ENCODE results near the gene DAAM2.
A peak's percentile ranks its signal among the peaks of the same experiment; 100 is the strongest.

The DAAM2 gene

DNA sequence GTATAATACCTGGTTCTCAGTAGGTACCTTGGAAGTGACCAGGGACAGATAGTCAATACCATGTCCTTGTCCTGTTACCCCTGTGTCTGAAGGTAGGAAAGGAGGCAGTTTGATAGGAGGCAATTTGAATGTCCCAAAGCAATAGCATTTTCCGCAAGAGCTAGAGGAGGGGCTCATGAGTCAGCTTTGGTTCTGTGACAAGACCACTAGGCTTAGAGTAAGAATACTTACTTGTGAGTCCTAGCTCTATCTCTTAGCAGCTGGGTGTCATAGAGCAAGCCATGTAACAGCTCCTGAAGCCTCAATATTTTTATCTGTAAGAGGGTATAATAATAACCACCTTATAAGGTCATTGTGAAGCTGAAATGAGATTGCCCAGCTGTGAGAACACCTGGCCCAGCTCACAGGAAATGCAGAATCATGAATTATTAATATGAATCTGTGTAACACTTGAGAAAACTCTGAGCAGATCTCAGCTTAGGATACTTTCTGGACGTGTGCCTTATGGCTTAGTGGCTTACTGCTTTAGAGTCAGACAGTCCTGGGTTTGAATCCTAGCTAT lies 58.6 kb downstream of the DAAM2 start:
- no peak for DNase-seq

- no peak for DNase-seq
Measured at GRCh38 chr6:39851331-39851730, 59.2 kb downstream of the DAAM2 start.

GRCh38 chr6:39852324-39852723 lies 60.1 kb downstream of the DAAM2 start:
- no peak for DNase-seq

DNA sequence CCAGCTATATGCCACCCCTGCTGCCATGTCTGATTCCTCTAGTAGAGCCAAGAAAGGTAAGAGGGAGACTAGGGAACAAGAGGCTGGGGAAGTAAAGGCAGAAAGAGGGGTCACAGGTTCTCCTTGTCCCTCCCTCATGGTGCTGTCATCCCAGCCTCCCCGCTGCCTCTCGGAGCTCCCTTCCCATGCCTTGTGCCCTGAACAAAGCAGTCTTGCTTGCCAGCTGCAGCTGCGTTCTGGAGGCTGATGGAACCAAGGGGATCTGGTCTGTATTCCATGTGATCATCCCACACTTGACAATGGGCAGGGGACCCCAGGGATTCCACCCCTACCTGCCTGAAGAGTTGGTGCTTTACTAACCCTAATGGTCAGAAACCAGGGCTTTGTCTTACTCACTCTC lies 61.4 kb downstream of the DAAM2 start:
- no peak for DNase-seq

GRCh38 chr6:39855356-39855995 lies 63.3 kb downstream of the DAAM2 start:
- DNase-seq = no peak

DNA sequence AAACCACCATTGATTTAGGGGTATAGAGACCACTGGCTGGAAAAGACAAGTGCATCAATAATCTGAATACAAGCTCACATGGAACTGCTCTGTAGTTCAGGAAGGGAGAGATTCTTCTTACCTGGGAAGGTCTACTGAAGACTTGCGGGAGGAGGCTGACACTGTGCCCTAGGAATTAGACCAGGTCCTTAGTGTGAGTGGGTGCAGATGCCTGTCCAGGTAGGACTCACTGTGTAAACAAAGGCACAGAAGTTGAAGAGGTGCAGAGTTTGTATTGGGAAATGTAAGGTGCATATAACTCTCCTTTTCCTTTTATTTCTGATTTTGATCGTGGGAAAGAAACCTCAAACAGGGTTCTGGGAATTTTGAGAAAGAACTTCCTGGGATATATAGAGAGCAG lies 66.8 kb downstream of the DAAM2 start:
- DNase-seq = no peak

GRCh38 chr6:39861663-39862062 lies 69.5 kb downstream of the DAAM2 start:
- no peak for DNase-seq

DNA sequence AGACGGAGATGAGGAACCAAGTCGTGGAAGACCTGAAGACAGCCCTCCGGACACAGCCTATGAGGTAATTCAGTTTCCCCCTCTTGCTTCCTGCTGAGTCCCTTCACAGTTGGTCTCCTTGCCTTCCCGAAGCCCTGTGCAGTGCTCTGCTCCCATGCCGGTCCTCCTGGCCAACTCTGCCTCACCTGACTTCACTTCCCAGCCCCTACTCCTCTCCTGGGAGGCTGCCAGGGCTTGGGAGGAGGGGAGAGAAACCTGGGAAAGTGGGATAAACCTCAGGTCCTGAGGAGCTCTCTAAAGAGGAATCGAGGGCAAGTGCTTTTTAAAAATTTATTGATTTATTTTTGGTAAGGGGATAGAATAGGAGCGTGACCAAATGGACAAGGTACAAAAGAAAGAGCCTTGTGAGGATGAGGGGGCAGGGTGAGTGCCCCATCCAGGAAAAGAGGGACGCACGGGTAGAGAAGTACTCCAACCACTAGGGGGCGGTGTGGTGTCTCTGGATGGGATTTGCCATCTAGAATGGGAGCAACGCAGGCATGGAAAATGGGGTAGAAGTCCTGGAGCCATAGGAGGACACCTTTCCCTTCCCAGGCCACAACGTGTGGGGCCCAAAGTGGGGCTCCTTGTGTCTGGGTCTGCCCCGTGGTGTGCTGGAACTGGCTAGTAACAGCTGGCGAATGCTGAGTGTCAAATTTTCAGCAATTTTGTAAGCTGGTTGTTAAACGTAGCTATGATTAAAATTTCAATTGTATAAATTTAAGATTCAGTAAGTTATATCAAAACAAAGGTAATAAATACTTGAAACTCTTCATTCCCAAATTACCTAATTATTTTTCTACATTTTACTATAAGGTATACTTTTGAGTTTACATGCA lies 73.1 kb downstream of the DAAM2 start:
- DNase-seq = no peak

DNA sequence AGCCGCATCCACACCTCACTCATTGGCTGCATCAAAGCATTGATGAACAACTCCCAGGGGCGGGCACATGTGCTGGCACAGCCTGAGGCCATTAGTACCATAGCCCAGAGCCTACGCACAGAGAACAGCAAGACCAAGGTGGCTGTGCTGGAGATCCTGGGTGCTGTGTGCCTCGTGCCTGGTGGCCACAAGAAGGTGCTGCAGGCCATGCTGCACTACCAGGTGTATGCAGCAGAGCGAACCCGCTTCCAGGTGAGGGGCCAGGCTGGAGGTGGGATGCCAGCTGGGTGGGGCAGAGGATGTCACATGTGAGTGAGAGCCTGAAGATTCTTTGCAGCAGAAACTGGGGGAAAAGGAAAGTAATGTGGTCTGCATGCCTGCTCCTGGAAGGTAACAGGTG lies 75.4 kb downstream of the DAAM2 start:
- DNase-seq = no peak

DNA sequence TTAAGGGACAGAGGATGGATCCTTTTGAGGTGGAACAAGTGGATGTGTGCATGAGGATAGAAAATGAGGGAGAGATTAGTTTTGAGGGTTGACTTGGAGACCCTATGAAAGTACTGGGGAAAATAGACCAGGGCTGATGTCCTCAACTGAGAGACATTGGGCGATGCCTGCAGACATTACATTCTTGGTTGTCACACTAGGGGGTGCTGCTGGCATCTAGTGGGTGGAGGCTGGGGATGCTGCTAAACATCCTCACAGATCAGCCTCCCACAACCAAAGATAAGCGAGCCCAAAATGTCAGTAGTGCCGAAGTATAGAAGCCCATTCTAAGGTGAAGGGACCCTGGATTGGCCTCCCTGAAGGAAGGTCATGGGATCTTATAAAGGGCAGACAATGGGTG lies 78.8 kb downstream of the DAAM2 start:
- no peak for DNase-seq

- no peak for DNase-seq
Measured at GRCh38 chr6:39873439-39873838, 81.3 kb downstream of the DAAM2 start.

DNA sequence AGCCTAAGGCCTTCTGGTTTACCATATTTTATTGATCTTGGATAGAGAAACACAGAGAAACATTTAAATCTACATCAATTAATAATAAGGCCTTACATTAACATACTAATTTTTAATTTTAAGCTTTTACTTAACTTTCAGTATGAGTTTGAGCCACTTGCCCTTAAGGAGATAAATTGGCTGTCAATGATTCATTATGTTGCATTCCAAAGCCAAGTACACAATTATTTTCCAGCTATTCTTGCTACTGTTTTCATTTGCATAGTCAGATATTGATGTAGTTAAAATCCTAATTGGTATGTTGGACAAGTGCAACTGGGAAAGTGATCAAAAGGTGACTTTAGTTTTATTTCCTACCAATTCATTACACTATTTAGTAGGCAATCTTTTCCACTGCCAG lies 83.9 kb downstream of the DAAM2 start:
- DNase-seq = no peak

DNA sequence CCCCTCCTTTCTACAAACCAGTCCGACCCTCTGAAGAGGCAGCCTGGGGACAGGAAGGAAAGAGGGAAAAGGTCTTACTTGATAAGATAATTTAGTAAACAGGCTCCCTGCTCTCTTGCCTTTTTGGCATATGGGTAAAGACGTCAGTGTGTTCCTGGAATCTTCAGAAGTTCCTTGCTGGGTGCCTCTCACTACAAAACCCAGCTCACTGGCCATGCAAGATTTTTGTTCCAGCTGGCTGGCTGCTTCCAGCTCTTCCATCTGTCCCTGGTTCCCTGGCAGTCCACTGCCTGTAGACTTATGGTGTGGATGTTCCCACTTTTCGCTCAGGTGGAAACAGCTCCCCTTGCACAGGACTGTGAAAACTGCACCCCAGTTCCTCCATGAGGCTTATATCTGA lies 84.7 kb downstream of the DAAM2 start:
- no peak for DNase-seq

- DNase-seq = no peak
Measured at GRCh38 chr6:39879535-39879934, 87.4 kb downstream of the DAAM2 start.

DNA sequence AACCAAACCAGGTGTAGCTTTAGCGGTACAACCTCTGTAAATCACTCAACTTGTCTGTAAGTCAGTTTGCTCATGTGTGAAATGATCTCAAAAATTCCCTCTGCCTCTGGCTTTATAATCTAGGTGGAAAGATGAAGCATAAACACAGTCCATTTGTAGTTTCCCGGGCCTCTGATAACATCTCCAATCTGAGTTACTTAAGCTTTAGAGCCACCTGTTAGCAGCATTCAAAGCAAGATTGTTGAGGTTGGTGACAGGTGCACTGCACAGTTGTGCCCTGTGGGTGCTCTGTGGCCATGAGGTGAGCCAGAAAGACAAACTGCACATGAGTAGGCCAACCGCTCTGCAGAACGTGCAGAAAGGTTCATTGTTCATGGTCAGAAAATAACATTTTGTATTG lies 88.4 kb downstream of the DAAM2 start:
- DNase-seq = peak; percentile 37

DNA sequence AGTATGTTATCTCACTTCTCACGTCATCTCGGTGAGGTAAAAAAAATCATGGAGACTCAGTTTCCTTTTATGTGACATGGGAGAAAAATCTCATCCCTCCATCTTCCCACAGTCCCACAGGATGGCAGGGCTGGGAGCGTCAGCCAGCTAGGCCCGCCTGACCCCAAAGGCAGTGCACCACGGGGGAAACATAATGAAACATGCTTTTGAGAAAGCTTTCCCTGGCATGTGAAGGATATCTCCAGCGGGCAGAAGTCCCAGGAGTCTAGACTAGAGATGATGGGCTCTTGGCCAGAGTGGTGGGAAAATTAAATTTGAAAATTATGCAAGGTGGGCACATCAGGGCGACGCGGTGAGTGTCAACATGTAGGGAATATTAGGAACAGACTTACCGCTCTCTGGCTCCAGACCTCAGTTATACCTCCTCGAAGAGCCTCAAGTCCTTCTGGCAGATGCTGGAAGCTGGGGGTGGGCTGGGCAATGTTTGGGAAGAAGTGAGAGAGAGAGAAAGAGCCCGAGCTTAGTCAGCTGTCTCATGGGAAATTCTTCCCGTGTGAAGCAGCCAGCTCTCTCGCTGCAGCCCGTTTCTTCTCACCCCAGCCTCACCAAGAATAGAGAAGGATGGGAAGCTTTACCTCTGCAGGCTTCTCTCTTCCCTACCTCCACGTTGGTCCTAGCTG lies 89.8 kb downstream of the DAAM2 start:
- DNase-seq = no peak

- DNase-seq = no peak
Measured at GRCh38 chr6:39882531-39882899, 90.3 kb downstream of the DAAM2 start.

GRCh38 chr6:39884696-39885095 lies 92.5 kb downstream of the DAAM2 start:
- no peak for DNase-seq

DNA sequence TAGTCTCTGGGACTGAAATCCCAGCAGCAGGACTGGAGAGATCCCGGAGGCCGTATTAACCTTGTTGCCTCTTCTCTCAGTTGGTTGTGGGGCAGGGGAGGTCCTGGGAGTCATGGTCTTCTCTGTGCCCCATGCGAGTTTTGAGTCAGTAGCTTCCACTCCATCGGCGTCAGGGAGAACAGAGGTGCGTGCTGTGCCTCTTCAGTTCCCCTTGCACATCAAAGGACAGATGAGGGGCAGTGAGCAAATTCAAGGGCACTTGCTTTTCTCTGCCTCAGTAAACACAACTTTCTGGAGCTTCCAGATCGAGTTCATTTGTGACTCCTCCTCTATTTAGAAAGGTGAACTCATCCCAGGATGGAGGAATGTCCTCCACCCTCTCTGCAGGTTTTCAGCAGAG lies 93.5 kb downstream of the DAAM2 start:
- DNase-seq = no peak

DNA sequence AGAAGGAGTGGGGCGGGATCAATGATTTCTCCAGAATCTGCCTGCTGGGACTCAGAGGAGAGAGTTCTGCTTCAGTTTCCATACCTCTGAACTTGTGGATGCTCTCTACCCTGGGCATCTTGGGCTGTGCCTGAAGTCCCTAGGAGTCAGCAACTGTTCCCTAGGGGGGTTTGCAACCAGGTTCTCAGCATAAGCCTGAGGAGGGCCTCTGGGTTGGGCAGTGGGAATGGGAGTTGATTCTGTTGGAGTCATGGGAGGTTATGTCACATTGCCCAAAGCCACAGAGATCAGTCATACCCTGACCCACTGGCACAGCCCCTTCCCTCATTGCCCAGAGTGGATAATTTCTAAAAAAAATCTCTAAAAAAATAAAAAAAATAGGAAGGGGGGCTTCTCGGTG lies 94.7 kb downstream of the DAAM2 start:
- no peak for DNase-seq

DNA sequence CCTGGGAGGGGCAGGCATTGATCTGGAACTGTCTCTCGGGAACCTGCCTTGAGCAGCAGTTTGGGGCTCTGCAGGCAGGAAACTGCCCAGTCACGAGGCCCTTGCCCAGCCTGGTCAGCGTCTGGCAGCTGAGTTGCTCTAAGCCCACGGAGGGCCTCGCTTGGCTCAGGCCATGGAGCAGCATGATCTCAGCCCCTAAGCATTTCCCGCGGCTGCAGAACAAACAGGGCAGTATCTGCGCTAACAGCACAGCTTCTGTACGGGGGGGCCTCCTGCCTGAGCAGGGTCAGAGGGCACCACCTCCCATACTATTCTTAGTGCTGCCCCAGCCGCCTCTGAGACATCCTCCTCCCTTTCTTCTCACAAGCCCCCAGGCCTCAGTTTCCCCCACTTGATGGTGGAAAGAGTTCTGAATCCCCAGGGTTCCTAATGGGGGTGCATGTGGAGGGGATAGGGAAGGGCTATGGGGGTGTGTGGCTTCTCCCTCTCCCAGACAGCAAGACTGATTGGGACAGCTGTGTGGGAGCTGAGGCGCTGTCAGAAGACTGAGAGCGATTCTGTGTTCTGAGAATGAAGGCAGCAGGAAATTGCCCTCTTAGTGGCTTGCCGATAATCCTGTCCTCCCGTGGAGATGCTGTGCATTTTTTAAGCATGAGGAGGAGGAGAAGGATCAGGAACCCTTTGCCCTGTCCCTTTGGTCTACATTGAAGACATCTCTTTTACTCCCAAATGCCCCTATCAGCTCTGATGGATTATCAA lies 95.7 kb downstream of the DAAM2 start:
- no peak for DNase-seq

- no peak for DNase-seq
Measured at GRCh38 chr6:39889229-39889628, 97.1 kb downstream of the DAAM2 start.

GRCh38 chr6:39891353-39891752 lies 99.2 kb downstream of the DAAM2 start:
- DNase-seq = no peak
